DMS79 (cell line): ENCODE measurements around the gene AGXT.
A peak's percentile ranks its signal among the peaks of the same experiment; 100 is the strongest.

Source experiments
- DNase-seq: peaks from one replicate; lab custom pipeline; 2025; lab: John Stamatoyannopoulos, UW

AGXT gene

DNA sequence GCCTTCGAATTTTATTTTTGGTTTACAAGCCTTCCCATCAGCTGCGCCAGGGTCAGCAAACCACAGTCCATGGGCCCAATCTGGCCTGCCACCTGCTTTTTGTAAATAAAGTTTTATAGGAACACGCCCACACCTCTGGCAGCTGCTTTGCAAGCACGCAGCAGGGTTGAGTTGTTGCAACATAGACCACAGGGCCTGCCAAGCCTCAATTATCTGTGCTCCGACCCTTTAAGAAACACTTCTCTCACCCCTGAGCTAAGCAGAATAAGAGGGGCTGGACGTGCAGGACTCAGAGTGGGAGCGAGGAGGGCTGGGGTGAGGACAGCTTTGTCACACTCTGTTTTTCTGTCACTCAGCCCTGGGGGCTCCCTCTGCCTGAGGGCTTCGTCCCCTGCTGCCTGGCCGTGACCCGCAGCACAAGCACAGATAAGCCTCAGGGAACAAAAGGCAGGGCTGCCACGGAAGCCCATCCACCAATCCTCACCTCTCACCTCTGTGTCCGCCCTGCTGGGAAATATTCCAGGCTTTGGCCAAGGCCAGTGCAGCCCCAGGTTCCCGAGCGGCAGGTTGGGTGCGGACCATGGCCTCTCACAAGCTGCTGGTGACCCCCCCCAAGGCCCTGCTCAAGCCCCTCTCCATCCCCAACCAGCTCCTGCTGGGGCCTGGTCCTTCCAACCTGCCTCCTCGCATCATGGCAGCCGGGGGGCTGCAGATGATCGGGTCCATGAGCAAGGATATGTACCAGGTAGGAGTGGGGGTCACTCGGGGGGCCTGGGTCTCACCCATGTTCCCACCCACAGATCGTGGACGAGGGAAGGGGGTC, at the start of gene AGXT:
Gene AGXT, plus strand, starts transcription at position 539 of the 823 bp plus-strand sequence. Its CDS starts 42 bp downstream, at position 581.
- DNase-seq, result no peak

- DNase-seq, result peak; percentile 33
Observed at GRCh38 chr2:240819126-240819857, 49.3 kb upstream of the AGXT start.

GRCh38 chr2:240819858-240820606, 48.6 kb upstream of the AGXT start, which contains the start of gene KIF1A:
KIF1A (minus strand) TSS chr2:240820219; CDS start chr2:240797752, 22,467 bp downstream.
- peak; percentile 81 for DNase-seq

DNA sequence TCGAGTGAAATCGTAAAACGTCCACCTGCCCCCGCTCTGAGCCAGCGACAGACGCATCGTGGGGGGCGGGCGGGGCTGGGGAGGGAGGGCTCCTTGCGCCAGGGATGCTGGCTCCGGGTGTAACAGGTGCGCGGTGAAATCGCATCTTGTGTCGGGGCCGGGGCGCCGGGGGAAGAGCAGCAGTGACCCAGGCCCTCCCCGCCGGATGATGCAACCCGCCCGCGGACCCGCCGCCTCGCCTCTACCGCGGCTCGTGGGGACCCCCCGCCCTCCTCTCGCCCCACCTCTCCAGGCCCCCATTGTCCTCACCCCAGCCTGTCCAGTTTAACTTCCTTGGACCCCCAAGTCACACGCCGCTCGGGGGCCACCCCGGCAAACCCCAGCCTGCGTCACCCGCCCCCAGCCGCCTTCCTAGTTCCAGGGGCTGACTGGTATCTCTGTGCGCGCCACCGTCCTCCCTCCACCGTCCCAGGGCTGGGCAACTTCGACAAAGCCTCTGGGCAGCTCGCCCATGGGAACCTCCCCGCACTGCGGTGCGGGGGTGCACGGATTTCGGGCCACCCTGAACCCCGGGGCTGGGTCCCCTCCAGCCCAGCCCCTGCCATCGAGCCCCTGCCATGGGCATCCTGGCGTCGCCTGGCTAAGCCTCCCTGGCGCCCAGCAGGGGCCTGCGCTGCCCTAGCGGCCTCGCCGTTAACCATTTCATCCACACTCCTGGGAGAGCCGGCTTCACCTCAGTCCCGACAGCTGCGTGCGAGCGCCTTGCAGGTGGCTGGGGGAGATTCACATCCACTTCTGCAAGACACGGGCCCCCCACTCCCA, 47.8 kb upstream of the AGXT start:
- peak; percentile 81 for DNase-seq

- DNase-seq, result no peak
Observed at GRCh38 chr2:240821429-240821778, 47.2 kb upstream of the AGXT start.

DNA sequence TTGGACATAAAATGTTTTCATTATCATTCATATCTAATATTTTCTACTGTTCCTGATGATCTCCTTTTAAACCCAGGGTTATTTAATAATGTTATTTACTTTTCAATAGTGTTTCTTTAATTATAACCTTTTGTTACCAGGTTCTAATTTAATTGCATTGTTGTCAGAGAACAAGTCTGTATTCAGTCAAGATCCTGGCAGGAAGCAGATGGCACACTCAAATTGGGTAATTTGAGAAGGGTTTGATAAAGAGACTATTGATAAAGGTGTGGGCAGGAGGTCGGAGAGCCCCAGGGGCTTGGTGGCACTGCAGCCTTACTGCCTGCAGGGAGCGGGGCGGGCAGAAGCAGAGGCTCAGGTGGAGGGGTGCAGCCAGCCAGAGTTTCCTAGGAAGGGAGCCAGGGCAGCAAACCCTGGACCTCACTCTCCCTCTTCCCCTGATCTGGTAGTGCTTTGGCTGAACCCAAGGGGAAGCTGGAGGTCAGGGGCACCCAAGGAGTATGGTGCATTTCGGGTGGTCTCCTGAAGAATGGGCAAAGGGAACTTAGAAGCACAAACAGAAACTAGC, 46.3 kb upstream of the AGXT start:
- no peak for DNase-seq

GRCh38 chr2:240823449-240824336, 44.9 kb upstream of the AGXT start:
- DNase-seq, result no peak

DNA sequence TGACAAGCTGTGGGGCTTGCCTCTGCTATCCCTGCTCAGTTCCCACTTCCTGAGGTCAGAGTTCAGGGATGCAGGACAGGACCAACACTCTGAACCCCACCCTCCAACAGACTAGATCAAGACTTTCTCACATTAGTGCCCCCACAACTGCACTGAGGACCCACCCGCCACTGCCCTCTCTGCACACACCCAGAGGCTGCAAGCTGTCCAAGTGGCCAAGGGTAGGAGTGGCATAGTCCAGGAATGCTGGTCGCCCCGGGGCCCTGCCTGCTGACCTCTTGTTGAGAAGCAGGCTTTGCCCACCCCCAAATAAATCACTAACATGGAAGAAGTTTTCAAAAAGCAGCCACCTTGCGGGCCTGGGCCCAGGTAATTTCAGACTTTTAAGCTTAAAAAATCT, 43.1 kb upstream of the AGXT start:
- no peak for DNase-seq

- no peak for DNase-seq
Observed at GRCh38 chr2:240831594-240832204, 36.9 kb upstream of the AGXT start.

DNA sequence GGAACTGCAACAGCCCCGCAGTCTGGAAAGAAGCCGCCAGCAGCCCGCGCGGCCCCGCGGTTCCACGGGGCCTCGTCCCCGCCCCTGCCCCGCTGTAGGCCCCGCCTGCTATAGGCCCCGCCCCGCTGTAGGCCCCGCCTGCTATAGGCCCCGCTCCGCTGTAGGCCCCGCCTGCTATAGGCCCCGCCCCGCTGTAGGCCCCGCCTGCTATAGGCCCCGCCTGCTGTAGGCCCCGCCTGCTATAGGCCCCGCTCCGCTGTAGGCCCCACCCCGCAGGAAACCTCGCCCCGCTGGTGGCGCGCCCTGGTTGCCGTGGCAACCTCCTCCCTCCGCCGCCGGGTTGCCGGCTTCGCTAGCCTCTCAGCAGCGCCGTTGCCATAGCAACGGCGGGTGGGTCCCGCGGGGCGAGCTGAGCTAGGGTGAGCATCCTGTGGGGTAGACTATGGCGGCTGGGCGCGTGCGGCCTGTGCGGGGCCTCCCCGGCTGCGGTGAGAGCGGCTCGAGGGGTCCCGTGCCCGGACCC, 36.4 kb upstream of the AGXT start:
- peak; percentile 82 for DNase-seq

DNA sequence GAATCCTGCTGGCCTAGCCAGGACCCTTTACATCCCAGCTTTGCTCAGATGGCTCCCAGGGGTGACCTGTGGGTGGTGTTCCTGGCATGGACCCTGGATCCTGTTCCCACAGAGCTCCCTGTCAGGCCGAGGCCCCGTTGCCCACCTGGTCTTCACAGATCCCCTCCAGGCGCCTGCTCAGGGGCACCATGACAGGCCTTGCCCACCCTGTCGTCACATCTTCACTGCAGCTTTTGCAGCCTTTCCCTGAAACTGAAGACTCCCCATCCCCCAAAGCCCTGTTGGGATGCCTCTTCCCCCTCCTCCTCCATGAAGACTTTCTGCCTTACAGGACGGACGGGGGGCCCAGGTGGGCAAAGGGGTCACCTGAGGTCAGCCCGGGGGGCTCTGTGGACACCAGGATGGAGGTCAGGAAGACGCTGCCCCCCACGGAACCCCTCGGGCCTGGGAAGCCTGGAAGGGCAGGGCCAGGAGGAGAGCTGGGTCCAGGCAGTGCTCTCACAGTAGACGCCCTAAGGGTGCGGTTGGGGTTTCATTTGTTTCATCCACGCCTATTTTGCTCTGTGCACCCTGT, 35.6 kb upstream of the AGXT start:
- no peak for DNase-seq

GRCh38 chr2:240833724-240834285, 34.8 kb upstream of the AGXT start:
- no peak for DNase-seq

GRCh38 chr2:240834377-240834975, 34.1 kb upstream of the AGXT start:
- no peak for DNase-seq

- DNase-seq, result no peak
Observed at GRCh38 chr2:240835528-240835927, 33.1 kb upstream of the AGXT start.

GRCh38 chr2:240836781-240837467, 31.7 kb upstream of the AGXT start:
- no peak for DNase-seq

DNA sequence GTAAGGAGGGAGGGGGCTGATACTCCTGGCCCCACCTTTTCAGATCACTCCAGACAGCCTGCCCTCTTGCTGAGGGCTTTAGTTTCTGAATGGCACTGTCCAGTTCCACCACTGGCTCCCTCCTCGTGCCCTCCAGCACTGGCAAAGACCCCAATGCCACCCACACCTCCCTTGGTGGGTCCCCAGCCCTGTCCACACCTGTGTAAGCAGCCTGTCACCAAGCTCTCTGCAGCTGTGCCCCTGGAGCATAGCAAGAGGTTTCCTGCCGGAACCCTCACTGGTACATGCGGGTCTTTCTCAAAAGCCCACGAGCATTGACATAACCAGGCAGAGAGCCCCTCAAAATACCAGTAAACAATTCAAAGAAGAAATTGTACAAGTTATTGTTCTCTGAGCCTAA, 31.0 kb upstream of the AGXT start:
- DNase-seq, result no peak

- DNase-seq, result no peak
Observed at GRCh38 chr2:240839152-240840143, 29.2 kb upstream of the AGXT start.
